Neuron (in vitro differentiated cells): ENCODE results near the gene RAD50.
"Not testable (repeated sequence)": the region's sequence is repeated elsewhere in the genome, so short reads cannot be mapped to it uniquely, and the experiment has no call there.

Experiments used
- H2AFZ ChIP-seq: one replicate; pipeline ENCODE4 v1.6.1; 2013; ENCODE audit warnings: low read depth, mild to moderate bottlenecking, inconsistent platforms, low read length, moderate library complexity
- H3K27me3 ChIP-seq: one replicate; pipeline ENCODE4 v1.6.1; 2013; ENCODE audit warnings: low read length; ENCODE audit not compliant: insufficient read depth
- H3K36me3 ChIP-seq: one replicate; pipeline ENCODE4 v1.6.1; 2013; ENCODE audit warnings: low read length; ENCODE audit not compliant: insufficient read depth
- H3K4me1 ChIP-seq: one replicate; pipeline ENCODE4 v1.6.1; 2013; ENCODE audit warnings: low read length; ENCODE audit not compliant: insufficient read depth
- H3K4me3 ChIP-seq: 2 replicates; pipeline ENCODE4 v1.5.1; 2013; ENCODE audit warnings: mild to moderate bottlenecking, low read length, moderate library complexity
- H3K9me3 ChIP-seq: one replicate; pipeline ENCODE4 v1.6.1; 2013; ENCODE audit warnings: low read length

RAD50 gene

DNA sequence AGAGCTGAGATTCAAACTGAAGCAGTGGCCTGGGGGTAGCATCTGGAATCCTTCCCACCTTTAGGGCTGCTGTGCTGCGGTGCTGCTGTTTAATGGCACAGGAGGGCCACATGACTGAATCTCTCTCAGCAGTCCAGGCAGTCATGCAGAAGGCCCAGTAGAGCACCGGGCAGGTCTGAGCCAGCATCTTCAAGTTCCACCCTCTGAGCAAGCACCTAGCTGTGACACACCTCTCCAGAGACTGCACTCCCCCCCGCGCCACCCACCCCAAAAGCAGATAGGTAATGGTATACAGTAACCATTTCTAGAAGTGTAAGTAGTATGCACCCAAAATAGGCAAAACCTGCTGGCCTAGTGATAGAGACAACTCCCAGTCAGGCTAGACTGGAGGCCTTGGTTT is 125.2 kb downstream of the RAD50 start:
- Histone ChIP-seq H3K27me3 (no peaks in the 10 kb centered on the region), H2AFZ (no peak overlapping the region), H3K4me1 (no peaks in the 10 kb centered on the region), H3K9me3 (no peaks in the 10 kb centered on the region), H3K4me3 (no peak overlapping the region), H3K36me3 (no peaks in the 10 kb centered on the region)

DNA sequence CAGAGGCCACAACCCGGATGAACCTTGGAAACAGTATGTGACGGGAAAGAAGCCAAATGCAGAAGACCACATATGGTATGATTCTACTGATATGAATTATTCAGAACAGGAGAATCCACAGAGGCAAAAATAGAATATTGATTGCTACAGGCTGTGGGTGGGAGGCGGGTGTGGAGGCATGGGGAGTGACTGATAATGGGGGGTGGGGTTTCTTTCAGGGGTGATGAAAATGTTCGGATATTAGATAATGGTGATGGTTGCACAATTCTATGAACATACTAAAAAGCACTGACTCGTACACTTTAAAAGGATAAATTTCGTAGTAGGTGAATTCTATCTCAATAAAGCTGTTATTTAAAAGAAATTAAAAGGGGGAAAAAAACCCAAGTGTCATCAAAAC is 127.7 kb downstream of the RAD50 start:
- no peaks in the 10 kb centered on the region for H3K9me3 ChIP-seq
- H3K4me3 ChIP-seq: no peak overlapping the region
- H3K4me1 ChIP-seq: no peaks in the 10 kb centered on the region
- H3K36me3 ChIP-seq: no peaks in the 10 kb centered on the region
- no peaks in the 10 kb centered on the region for H3K27me3 ChIP-seq
- no peak overlapping the region for H2AFZ ChIP-seq

DNA sequence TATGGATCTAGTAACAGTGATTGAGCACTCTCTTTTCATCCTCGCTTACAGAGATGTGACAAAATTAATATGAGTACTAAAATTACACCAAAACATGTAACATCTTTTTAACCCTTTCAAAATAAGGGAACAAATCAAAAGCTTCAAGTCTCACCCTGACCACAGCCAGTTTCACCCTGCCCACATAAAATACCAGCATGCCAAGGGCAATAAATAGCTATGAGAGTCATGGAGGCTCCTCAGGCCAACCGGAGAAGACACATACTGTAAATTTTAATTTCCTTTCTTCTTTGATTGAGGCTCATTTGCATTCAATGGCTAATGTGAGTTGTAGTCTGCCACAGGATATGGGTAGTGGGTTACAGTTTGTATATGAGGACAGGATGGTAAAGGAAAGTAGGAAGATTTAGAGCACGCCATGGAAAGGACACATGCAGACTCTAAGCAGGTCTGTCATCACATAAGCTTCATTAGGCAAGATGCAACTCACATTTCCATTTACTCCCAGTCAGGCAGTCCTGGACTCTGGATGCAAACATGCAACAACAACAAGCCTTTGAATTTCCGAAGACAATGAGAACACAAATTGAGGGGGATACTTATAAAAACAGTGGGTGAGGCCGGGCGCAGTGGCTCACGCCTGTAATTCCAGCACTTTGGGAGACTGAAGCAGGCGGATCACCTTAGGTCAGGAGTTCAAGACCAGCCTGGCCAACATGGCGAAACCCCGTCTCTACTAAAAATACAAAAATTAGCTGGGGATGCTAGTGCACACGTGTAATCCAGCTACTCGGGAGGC is 128.3 kb downstream of the RAD50 start:
- H3K9me3 ChIP-seq: no peaks in the 10 kb centered on the region
- H3K27me3 ChIP-seq: no peaks in the 10 kb centered on the region
- no peaks in the 10 kb centered on the region for H3K4me1 ChIP-seq
- H3K4me3 ChIP-seq: no peak overlapping the region
- H3K36me3 ChIP-seq: no peaks in the 10 kb centered on the region
- H2AFZ ChIP-seq: no peak overlapping the region

DNA sequence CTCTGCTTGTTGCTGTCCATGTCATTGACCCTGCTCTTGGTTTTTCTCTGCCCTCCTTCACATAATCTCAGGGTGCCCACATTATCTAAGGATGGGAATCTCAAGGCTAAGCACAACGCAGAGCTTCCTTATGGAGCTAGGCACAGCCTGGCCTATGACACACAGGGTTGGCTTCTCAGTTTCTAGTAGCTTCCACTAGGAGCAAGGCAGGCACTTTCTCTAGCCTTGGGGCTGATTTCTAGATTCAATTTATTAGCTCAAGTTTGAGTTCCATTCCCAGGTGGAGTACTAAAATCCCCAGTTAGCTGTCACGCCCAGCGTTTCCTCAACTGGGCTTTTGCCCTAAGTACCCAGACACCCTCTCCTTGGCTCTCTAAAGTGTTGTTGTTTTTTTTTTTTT is 129.4 kb downstream of the RAD50 start:
- no peaks in the 10 kb centered on the region for H3K36me3 ChIP-seq
- no peak overlapping the region for H2AFZ ChIP-seq
- no peaks in the 10 kb centered on the region for H3K27me3 ChIP-seq
- H3K4me3 ChIP-seq: no peak overlapping the region
- no peaks in the 10 kb centered on the region for H3K4me1 ChIP-seq
- H3K9me3 ChIP-seq: no peaks in the 10 kb centered on the region

DNA sequence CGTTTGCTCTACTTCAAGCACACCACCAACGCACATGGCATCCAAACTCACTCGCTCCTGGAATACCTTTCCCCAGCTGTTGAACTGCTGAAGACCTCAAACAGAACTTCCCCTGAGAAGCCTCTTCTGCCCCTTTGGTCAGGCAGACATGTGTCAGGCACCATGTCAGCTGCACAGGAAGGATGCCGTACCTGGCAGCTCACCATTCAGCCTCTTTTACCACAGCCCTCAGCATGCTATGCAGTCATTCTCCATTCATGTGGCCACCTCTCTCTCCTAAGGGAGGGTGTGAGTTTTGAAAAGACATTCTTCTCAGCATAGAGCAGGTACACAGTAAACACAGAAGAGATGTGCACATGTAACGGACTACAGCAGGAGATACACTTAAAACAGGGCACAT is 131.2 kb downstream of the RAD50 start:
- Histone ChIP-seq H3K36me3 (peaks cover 3% of the 10 kb centered on the region), H2AFZ (no peak overlapping the region), H3K4me1 (no peaks in the 10 kb centered on the region), H3K9me3 (no peaks in the 10 kb centered on the region), H3K27me3 (no peaks in the 10 kb centered on the region), H3K4me3 (no peak overlapping the region)

DNA sequence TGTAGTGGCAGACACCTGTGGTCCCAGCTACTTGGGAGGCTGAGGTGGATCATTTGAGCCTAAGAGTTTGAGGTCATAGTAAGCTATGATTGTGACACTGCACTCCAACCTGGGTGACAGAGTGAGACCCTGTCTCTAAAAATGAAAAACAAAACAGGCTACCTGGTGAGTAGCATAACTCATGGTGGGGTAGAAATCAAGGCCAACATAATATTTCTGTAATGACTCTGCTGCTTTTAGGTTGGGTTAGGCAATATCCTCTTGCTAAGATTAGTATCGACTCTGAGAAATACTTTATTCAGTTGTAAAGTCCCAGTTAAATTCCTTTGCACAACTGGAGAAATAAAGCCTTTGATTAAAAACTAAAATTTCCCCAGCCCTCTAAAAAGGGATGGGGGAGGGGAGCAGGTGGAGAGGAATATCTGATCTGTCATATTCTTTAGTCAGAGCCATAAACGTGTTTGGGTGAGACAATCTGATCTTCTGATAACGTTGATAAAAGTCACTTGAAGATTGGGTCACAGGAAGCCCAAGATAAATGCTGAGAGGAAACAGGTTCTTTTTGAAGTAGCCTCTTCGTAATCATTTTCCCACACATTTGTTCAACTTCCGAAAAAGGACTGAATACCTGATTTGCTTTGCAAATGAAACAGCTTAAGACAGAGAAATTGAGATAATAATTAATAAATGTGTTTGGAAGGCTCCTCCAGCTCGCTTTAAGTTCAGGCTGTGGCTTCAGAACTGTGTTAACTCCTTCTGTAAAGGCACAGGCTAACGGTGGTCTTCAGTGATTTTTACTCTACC is 132.0 kb downstream of the RAD50 start:
- Histone ChIP-seq H3K36me3 (peaks cover 5% of the 10 kb centered on the region), H3K4me1 (no peaks in the 10 kb centered on the region), H3K9me3 (no peaks in the 10 kb centered on the region), H2AFZ (no peak overlapping the region), H3K27me3 (no peaks in the 10 kb centered on the region), H3K4me3 (no peak overlapping the region)

DNA sequence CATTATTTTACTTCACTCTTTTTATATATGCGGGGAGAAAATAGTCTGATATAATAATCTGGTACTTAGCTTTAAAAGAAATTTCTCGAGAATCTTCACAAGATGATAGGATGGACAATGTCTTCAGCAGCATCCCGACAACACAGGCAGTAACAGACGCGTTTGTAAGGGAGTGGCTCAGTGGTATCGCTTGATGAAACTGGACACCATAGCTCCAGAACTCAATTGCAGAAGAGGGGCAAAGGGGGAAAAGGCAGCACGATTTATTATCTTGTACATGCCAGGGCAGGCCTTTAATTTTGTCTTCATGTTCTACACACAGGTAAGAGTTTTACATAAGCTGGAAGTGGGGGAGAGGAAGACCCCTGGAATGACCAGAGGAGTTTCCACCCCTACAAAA is 132.7 kb downstream of the RAD50 start:
- Histone ChIP-seq H3K9me3 (no peaks in the 10 kb centered on the region), H3K27me3 (no peaks in the 10 kb centered on the region), H3K4me3 (no peak overlapping the region), H3K4me1 (no peaks in the 10 kb centered on the region), H3K36me3 (peaks cover 5% of the 10 kb centered on the region), H2AFZ (no peak overlapping the region)

DNA sequence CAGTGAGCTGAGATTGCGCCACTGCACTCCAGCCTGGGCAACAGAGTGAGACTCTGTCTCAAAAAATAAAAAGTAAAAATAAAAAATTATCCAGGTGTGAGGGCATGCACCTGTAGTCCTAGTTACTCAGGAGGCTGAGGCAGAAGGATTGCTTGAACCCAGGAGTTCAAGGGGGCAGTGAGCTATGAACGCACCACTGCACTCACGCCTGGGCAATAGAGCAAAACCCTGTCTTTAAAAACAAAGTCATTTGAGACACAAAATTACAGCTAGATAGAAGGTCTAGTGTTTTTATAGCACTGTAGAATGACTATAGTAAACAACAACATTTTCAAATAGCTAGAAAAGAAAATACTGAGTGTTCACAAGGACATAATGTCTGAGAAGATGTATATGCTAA is 133.4 kb downstream of the RAD50 start:
- Histone ChIP-seq H3K4me3 (no peak overlapping the region), H3K27me3 (no peaks in the 10 kb centered on the region), H3K4me1 (no peaks in the 10 kb centered on the region), H3K9me3 (no peaks in the 10 kb centered on the region), H2AFZ (no peak overlapping the region), H3K36me3 (peaks cover 5% of the 10 kb centered on the region)

DNA sequence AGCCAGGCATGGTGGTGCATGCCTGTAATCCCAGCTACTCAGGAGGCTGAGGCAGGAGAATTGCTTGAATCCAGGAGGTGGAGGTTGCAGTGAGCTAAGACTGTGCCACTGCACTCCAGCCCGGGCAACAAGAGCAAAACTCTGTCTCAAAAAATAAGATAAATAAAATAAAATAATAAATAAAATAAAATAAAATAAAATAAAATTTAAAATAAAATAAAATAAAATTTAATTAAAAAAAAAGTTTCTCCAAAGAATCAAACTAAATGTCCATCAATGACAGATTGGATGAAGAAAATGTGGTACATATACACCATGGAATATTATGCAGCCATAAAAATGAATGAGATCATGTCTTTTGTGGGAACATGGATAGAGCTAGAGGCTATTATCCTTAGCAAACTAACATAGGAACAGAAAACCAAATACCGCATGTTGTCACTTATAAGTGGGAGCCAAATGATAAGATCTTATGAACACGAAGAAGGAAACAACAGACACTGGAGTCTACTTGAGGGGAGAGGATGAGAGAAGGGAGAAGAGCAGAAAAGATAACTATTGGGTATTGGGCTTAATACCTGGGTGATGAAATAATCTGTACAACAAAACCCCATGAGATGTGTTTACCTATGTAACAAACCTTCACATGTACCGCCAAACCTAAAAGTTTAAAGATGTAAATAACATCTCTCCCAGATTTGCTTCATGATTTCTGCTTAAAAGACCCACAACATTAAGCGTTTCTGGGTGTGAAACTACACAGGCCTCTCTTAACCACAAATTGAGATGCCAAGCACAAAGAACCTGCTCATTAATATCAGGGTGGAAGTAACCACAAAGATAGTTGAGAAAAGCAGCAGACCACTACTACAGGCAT is 135.2 kb downstream of the RAD50 start:
- not testable (repeated sequence) for H3K9me3 ChIP-seq, H3K27me3 ChIP-seq, H3K4me1 ChIP-seq, H3K36me3 ChIP-seq, H3K4me3 ChIP-seq, H2AFZ ChIP-seq

DNA sequence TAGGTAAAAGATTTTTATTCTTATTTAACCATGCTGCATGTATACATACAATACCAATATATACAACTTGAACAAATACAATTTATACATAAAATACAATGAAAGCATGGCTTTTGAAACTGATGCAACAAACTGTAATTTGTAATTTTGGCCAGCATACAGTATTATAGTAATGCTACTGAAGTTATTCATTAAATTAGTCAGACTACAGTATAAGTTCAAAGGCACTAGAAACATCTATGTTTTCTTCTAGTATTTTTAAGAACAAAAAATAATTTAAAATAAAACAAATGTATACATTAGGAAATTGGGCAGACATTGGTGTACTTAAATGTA is 135.8 kb downstream of the RAD50 start:
- Histone ChIP-seq H3K36me3 (peaks cover 8% of the 10 kb centered on the region), H2AFZ (no peak overlapping the region), H3K27me3 (no peaks in the 10 kb centered on the region), H3K4me3 (no peak overlapping the region), H3K9me3 (no peaks in the 10 kb centered on the region), H3K4me1 (no peaks in the 10 kb centered on the region)
